SK-N-SH treated with all-trans-retinoic acid at 6 μM for 48 hours (cell line): ENCODE results near the gene NAA15.

Experiments
- ATAC-seq: fragments of 200-7000 bp; cut with Tn5 transposase; 3 replicates; pipeline ENCODE4 v1.9.1; 2020; ENCODE audit warnings: mild to moderate bottlenecking, moderate library complexity
- ARNTL ChIP-seq: fragments of 450-650 bp; formaldehyde crosslinking; IDR thresholded peaks from 2 replicates; pipeline ENCODE4 v1.5.0; 2020; ENCODE audit warnings: low read depth, mild to moderate bottlenecking, moderate library complexity, borderline replicate concordance
- BACH2 ChIP-seq: fragments of 250-450 bp; sonication (Bioruptor Pico); IDR thresholded peaks from 2 replicates; pipeline ENCODE4 v1.9.0; 2021; ENCODE audit warnings: mild to moderate bottlenecking, borderline replicate concordance
- CREB5 ChIP-seq: fragments of 250-450 bp; sonication (Bioruptor Pico); IDR thresholded peaks from 2 replicates; pipeline ENCODE4 v1.5.1; 2020; ENCODE audit warnings: low read depth, mild to moderate bottlenecking, moderate library complexity
- CSRNP3 ChIP-seq: fragments of 250-450 bp; sonication (Bioruptor Pico); IDR thresholded peaks from 2 replicates; pipeline ENCODE4 v1.5.1; 2021; ENCODE audit warnings: mild to moderate bottlenecking, moderate library complexity
- ESRRG ChIP-seq: fragments of 250-450 bp; sonication (Bioruptor Pico); IDR thresholded peaks from 2 replicates; pipeline ENCODE4 v1.6.1; 2021; ENCODE audit warnings: mild to moderate bottlenecking
- ISL1 ChIP-seq: fragments of 250-450 bp; sonication (Bioruptor Pico); IDR thresholded peaks from 2 replicates; pipeline ENCODE4 v2.1.2; 2022; ENCODE audit warnings: mild to moderate bottlenecking, moderate library complexity
- PATZ1 ChIP-seq: fragments of 250-450 bp; sonication (Bioruptor Pico); IDR thresholded peaks from 2 replicates; pipeline ENCODE4 v1.8.0; 2020; ENCODE audit warnings: mild to moderate bottlenecking, moderate library complexity, borderline replicate concordance
- PPARA ChIP-seq: fragments of 250-450 bp; sonication (Bioruptor Pico); IDR thresholded peaks from 2 replicates; pipeline ENCODE4 v1.5.0; 2020; ENCODE audit warnings: mild to moderate bottlenecking, borderline replicate concordance
- RARB ChIP-seq: fragments of 250-450 bp; sonication (Bioruptor Pico); IDR thresholded peaks from 2 replicates; pipeline ENCODE4 v1.8.0; 2021; ENCODE audit warnings: mild to moderate bottlenecking, moderate library complexity
- SNAI2 ChIP-seq: fragments of 250-450 bp; sonication (Bioruptor Pico); IDR thresholded peaks from 2 replicates; pipeline ENCODE4 v1.5.0; 2020; ENCODE audit warnings: mild to moderate bottlenecking, moderate library complexity
- TCF4 ChIP-seq: fragments of 250-450 bp; sonication (Bioruptor Pico); IDR thresholded peaks from 2 replicates; pipeline ENCODE4 v1.8.0; 2021; ENCODE audit warnings: mild to moderate bottlenecking, moderate library complexity, borderline replicate concordance
- TOX ChIP-seq: fragments of 250-450 bp; sonication (Bioruptor Pico); IDR thresholded peaks from 2 replicates; pipeline ENCODE4 v1.8.0; 2021; ENCODE audit warnings: mild to moderate bottlenecking, moderate library complexity, borderline replicate concordance
- ZC3H10 ChIP-seq: fragments of 250-450 bp; sonication (Bioruptor Pico); IDR thresholded peaks from 2 replicates; pipeline ENCODE4 v1.5.1; 2021; ENCODE audit warnings: mild to moderate bottlenecking, moderate library complexity
- ZFP3 ChIP-seq: fragments of 250-450 bp; sonication (Bioruptor Pico); IDR thresholded peaks from 2 replicates; pipeline ENCODE4 v1.5.0; 2020; ENCODE audit warnings: mild to moderate bottlenecking, moderate library complexity
- ZFP30 ChIP-seq: fragments of 450-650 bp; formaldehyde crosslinking; IDR thresholded peaks from 2 replicates; pipeline ENCODE4 v1.5.0; 2022; ENCODE audit warnings: mild to moderate bottlenecking, moderate library complexity
- ZNF565 ChIP-seq: fragments of 450-650 bp; formaldehyde crosslinking; conservative IDR thresholded peaks from 2 replicates; pipeline ENCODE4 v1.5.0; 2020; ENCODE audit warnings: low read depth, mild to moderate bottlenecking, moderate library complexity
- ZNF70 ChIP-seq: fragments of 450-650 bp; formaldehyde crosslinking; IDR thresholded peaks from 2 replicates; pipeline ENCODE4 v1.5.0; 2020; ENCODE audit warnings: mild to moderate bottlenecking, moderate library complexity
- ZNF8 ChIP-seq: fragments of 450-650 bp; formaldehyde crosslinking; IDR thresholded peaks from 2 replicates; pipeline ENCODE4 v1.5.0; 2020; ENCODE audit warnings: mild to moderate bottlenecking, moderate library complexity
- TF ChIP-seq, protein P1 (sequence below): fragments of 250-450 bp; sonication (Bioruptor Pico); IDR thresholded peaks from 2 replicates; pipeline ENCODE4 v1.5.0; 2020; ENCODE audit warnings: mild to moderate bottlenecking, moderate library complexity
- TF ChIP-seq, protein P2 (sequence below): fragments of 250-450 bp; sonication (Bioruptor Pico); IDR thresholded peaks from 2 replicates; pipeline ENCODE4 v1.8.0; 2021; ENCODE audit warnings: low read depth, mild to moderate bottlenecking, moderate library complexity, borderline replicate concordance

Gene NAA15

GRCh38 chr4:139454111-139455045 is 153.1 kb downstream of the NAA15 start, which contains the start of gene RAB33B (continued):
- TF ChIP-seq TOX (CRISPR knock-in tag) (no peak), ZNF70 (CRISPR knock-in tag) (no peak)

DNA sequence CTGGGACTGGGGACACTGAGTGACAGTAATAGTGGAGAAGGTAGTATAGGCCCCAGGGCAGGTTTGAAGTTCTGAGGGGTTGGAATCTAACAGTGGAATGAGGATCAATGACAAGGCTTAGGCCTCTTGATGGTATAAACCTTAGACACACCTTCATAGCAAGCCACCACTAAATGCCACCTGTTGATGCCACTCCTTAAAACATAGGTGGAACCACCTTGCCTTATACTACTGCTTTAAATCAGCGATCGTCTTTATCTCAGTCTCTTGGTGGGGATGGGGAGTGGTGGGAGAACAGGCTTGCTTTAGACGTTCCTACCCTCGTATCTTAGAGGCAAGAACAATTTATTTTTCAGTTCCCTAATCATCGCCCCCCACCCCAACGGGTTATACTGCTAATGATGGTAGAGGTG is 153.8 kb downstream of the NAA15 start:
- ATAC-seq = no peak
- TF ChIP-seq, protein P1, sequence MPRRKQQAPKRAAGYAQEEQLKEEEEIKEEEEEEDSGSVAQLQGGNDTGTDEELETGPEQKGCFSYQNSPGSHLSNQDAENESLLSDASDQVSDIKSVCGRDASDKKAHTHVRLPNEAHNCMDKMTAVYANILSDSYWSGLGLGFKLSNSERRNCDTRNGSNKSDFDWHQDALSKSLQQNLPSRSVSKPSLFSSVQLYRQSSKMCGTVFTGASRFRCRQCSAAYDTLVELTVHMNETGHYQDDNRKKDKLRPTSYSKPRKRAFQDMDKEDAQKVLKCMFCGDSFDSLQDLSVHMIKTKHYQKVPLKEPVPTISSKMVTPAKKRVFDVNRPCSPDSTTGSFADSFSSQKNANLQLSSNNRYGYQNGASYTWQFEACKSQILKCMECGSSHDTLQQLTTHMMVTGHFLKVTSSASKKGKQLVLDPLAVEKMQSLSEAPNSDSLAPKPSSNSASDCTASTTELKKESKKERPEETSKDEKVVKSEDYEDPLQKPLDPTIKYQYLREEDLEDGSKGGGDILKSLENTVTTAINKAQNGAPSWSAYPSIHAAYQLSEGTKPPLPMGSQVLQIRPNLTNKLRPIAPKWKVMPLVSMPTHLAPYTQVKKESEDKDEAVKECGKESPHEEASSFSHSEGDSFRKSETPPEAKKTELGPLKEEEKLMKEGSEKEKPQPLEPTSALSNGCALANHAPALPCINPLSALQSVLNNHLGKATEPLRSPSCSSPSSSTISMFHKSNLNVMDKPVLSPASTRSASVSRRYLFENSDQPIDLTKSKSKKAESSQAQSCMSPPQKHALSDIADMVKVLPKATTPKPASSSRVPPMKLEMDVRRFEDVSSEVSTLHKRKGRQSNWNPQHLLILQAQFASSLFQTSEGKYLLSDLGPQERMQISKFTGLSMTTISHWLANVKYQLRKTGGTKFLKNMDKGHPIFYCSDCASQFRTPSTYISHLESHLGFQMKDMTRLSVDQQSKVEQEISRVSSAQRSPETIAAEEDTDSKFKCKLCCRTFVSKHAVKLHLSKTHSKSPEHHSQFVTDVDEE (CRISPR knock-in tag) = no peak
- TF ChIP-seq ESRRG (CRISPR knock-in tag) = no peak
- TF ChIP-seq RARB (CRISPR knock-in tag) = no peak
- no peak for TF ChIP-seq TOX (CRISPR knock-in tag)
- TF ChIP-seq ZNF8 (CRISPR knock-in tag) = no peak
- no peak for TF ChIP-seq ZNF70 (CRISPR knock-in tag)
- TF ChIP-seq, all 23 proteins: peak for 0

DNA sequence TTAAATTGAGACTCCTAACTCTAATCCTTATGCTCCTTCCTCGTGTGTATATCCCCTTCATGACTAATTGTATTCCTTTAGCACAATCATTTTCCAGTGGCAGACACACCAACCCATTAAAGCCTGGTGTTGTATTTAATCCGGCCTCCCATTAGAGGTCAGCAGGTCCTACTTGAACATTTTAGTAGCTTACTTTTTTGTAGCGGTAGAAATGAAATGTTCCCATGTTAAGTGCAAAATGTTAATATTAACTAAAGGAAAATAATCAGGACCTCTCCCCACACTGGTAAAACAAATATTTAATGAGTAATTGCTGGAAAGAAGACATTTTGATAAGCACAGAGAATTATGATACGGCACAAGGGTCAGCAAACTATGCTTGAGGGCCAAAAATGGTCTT is 156.0 kb downstream of the NAA15 start:
- no peak for ATAC-seq

More for the DNA sequence above, 156.0 kb downstream of the NAA15 start:
- no peak for TF ChIP-seq PPARA (CRISPR knock-in tag)
- TF ChIP-seq, protein P2, sequence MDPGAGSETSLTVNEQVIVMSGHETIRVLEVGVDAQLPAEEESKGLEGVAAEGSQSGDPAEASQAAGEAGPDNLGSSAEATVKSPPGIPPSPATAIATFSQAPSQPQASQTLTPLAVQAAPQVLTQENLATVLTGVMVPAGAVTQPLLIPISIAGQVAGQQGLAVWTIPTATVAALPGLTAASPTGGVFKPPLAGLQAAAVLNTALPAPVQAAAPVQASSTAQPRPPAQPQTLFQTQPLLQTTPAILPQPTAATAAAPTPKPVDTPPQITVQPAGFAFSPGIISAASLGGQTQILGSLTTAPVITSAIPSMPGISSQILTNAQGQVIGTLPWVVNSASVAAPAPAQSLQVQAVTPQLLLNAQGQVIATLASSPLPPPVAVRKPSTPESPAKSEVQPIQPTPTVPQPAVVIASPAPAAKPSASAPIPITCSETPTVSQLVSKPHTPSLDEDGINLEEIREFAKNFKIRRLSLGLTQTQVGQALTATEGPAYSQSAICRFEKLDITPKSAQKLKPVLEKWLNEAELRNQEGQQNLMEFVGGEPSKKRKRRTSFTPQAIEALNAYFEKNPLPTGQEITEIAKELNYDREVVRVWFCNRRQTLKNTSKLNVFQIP = no peak
- no peak for TF ChIP-seq ZFP3 (CRISPR knock-in tag)
- no peak for TF ChIP-seq CSRNP3 (CRISPR knock-in tag)
- no peak for TF ChIP-seq ISL1 (CRISPR knock-in tag)
- TF ChIP-seq RARB (CRISPR knock-in tag) = no peak
- no peak for TF ChIP-seq TOX (CRISPR knock-in tag)
- TF ChIP-seq ZNF565 (CRISPR knock-in tag) = no peak
- no peak for TF ChIP-seq TCF4 (CRISPR knock-in tag)
- TF ChIP-seq, protein P1 (CRISPR knock-in tag) = no peak
- no peak for TF ChIP-seq BACH2 (CRISPR knock-in tag)
- TF ChIP-seq CREB5 (CRISPR knock-in tag) = no peak
- no peak for TF ChIP-seq ZNF70 (CRISPR knock-in tag)
- no peak for TF ChIP-seq SNAI2 (CRISPR knock-in tag)
- TF ChIP-seq ZC3H10 = no peak
- no peak for TF ChIP-seq ZFP30 (CRISPR knock-in tag)
- no peak for TF ChIP-seq ARNTL (CRISPR knock-in tag)
- no peak for TF ChIP-seq PATZ1
- TF ChIP-seq, all 23 proteins: peak for 0
